ENCODE measurements around the gene OR1C1.
"Not testable (repeated sequence)": the region's sequence is repeated elsewhere in the genome, so short reads cannot be mapped to it uniquely, and the experiment has no call there.

The OR1C1 gene

DNA sequence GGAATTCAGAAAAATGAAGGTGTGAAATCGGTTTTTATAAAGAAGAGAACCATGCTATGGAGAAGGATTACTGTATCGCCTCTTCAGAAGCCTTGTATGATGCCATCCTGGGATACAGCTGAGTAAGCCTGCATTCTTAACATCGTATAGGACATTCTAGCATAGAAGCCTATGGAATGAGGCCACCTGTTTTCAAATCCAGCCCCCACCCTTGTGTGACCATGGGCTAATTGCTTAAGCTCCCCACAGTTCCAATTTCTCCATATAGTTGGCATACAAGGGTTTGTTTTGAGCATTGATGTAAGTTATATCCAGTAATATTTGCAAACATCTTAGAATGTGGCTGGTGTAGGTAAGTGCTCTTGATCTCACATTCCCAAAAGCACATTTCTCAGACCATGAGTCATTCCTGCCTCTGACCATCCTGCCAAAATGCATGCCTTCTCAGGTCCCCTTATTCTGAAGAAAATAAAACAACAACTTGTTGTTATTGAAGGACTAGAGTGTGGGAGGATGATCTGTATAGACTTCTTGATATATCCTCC, 13.9 kb downstream of the OR1C1 start:
- TF ChIP-seq SPI1 (IDR thresholded peaks at IDR 0.05; ENCODE audit: borderline replicate concordance, low read depth) (no peak), POLR2AphosphoS5 (IDR thresholded peaks at IDR 0.05; ENCODE audit: low read depth) (no peak), GABPA (IDR thresholded peaks at IDR 0.05; ENCODE audit: low read depth) (no peak)
- TF ChIP-seq, protein P1, sequence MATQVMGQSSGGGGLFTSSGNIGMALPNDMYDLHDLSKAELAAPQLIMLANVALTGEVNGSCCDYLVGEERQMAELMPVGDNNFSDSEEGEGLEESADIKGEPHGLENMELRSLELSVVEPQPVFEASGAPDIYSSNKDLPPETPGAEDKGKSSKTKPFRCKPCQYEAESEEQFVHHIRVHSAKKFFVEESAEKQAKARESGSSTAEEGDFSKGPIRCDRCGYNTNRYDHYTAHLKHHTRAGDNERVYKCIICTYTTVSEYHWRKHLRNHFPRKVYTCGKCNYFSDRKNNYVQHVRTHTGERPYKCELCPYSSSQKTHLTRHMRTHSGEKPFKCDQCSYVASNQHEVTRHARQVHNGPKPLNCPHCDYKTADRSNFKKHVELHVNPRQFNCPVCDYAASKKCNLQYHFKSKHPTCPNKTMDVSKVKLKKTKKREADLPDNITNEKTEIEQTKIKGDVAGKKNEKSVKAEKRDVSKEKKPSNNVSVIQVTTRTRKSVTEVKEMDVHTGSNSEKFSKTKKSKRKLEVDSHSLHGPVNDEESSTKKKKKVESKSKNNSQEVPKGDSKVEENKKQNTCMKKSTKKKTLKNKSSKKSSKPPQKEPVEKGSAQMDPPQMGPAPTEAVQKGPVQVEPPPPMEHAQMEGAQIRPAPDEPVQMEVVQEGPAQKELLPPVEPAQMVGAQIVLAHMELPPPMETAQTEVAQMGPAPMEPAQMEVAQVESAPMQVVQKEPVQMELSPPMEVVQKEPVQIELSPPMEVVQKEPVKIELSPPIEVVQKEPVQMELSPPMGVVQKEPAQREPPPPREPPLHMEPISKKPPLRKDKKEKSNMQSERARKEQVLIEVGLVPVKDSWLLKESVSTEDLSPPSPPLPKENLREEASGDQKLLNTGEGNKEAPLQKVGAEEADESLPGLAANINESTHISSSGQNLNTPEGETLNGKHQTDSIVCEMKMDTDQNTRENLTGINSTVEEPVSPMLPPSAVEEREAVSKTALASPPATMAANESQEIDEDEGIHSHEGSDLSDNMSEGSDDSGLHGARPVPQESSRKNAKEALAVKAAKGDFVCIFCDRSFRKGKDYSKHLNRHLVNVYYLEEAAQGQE (IDR thresholded peaks at IDR 0.05; ENCODE audit: insufficient replicate concordance, low read depth), result no peak
- TF ChIP-seq, protein P2, sequence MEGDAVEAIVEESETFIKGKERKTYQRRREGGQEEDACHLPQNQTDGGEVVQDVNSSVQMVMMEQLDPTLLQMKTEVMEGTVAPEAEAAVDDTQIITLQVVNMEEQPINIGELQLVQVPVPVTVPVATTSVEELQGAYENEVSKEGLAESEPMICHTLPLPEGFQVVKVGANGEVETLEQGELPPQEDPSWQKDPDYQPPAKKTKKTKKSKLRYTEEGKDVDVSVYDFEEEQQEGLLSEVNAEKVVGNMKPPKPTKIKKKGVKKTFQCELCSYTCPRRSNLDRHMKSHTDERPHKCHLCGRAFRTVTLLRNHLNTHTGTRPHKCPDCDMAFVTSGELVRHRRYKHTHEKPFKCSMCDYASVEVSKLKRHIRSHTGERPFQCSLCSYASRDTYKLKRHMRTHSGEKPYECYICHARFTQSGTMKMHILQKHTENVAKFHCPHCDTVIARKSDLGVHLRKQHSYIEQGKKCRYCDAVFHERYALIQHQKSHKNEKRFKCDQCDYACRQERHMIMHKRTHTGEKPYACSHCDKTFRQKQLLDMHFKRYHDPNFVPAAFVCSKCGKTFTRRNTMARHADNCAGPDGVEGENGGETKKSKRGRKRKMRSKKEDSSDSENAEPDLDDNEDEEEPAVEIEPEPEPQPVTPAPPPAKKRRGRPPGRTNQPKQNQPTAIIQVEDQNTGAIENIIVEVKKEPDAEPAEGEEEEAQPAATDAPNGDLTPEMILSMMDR (IDR thresholded peaks at IDR 0.05; ENCODE audit: insufficient read depth, low read length), result no peak
- no peak overlapping the region for H3K27ac ChIP-seq (replicated peaks)
- DNase-seq (ENCODE audit: low read depth in 1 of 2, low spot score in 1 of 2), result no peak
- H3K27me3 ChIP-seq (ENCODE audit: insufficient read depth, poor library complexity, severe bottlenecking), result no peaks in the 10 kb centered on the region
- H3K4me3 ChIP-seq (replicated peaks; ENCODE audit: insufficient read depth, low read length), result no peak overlapping the region

DNA sequence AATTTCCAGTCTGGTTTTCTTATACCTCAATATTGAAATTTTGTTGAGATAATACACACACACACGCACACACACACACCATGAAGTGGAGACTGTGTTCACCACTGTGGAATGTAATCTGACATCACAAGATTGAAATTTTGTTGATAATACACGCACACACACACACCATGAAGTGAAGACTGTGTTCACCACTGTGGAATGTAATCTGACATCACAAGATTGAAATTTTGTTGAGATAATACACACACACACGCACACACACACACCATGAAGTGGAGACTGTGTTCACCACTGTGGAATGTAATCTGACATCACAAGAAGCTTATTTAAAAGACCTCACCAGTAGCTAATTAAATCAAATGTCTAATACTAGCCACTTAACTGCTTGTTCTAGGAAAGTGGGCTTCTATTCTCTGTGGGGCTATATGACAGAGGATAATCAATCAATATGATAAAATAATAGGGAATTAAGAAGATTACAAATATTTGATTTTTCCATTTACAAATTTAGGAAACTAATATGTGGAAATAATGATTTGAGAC, 18.1 kb downstream of the OR1C1 start:
- not testable (repeated sequence) for H3K4me3 ChIP-seq (replicated peaks; ENCODE audit: insufficient read depth, low read length); DNase-seq (ENCODE audit: low read depth in 1 of 2, low spot score in 1 of 2); H3K27ac ChIP-seq (replicated peaks); H3K27me3 ChIP-seq (ENCODE audit: insufficient read depth, poor library complexity, severe bottlenecking)

DNA sequence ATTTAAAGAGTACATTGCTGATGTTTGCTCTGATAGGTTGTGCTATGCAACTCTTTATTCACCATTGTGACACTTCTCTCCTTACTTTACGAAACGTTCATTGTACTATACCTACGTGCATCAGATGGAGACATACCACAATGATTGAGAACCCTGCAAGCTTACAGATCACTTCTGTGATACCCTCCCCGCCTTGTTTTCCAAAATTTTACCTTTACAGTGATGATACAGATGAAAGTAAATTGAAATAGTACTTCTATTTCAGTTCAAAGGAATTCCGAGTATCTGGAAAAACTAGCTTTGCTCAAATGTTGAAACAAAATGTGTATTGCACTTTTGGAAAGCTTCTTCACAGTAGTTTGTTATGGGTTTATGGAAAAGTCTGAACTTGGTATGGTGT, 18.6 kb downstream of the OR1C1 start:
- Histone ChIP-seq H3K27ac (replicated peaks) (no peak overlapping the region), H3K27me3 (ENCODE audit: insufficient read depth, poor library complexity, severe bottlenecking) (no peaks in the 10 kb centered on the region), H3K4me3 (replicated peaks; ENCODE audit: insufficient read depth, low read length) (no peak overlapping the region)
- no peak for DNase-seq (ENCODE audit: low read depth in 1 of 2, low spot score in 1 of 2)
- no peak for TF ChIP-seq POLR2AphosphoS5 (IDR thresholded peaks at IDR 0.05; ENCODE audit: low read depth)
- TF ChIP-seq, protein P1 (IDR thresholded peaks at IDR 0.05; ENCODE audit: insufficient replicate concordance, low read depth), result no peak
- TF ChIP-seq GABPA (IDR thresholded peaks at IDR 0.05; ENCODE audit: low read depth), result no peak

DNA sequence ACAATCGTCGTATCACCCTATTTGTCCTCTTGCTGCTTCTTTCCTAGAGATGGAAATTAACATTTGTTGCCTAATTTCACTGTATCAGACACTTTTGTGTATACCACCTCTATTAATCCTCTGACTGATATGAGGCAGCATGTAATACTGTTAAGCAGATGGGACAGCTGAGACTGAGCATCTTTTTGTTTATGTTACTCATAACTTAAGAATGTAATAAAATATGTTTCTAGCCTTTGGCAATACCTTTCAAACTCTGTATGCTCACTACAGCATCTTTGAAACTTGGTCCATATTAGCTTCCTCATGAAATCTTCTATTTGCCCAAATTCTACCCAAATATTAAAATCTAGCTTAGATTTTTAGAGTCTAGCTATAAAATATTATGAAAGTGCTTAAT, 19.6 kb downstream of the OR1C1 start:
- TF ChIP-seq POLR2AphosphoS5 (IDR thresholded peaks at IDR 0.05; ENCODE audit: low read depth), result no peak
- no peak for TF ChIP-seq GABPA (IDR thresholded peaks at IDR 0.05; ENCODE audit: low read depth)
- no peak for TF ChIP-seq SPI1 (IDR thresholded peaks at IDR 0.05; ENCODE audit: borderline replicate concordance, low read depth)
- TF ChIP-seq, protein P2 (IDR thresholded peaks at IDR 0.05; ENCODE audit: insufficient read depth, low read length), result no peak
- TF ChIP-seq, protein P1 (IDR thresholded peaks at IDR 0.05; ENCODE audit: insufficient replicate concordance, low read depth), result no peak
- H3K4me3 ChIP-seq (replicated peaks; ENCODE audit: insufficient read depth, low read length), result no peak overlapping the region
- H3K27ac ChIP-seq (replicated peaks), result no peak overlapping the region
- H3K27me3 ChIP-seq (ENCODE audit: insufficient read depth, poor library complexity, severe bottlenecking), result no peaks in the 10 kb centered on the region
- no peak for DNase-seq (ENCODE audit: low read depth in 1 of 2, low spot score in 1 of 2)

Measured in HL-60 (cell line).